Suprapubic skin (tissue), 4 donors: ENCODE measurements around the gene FAM171A1. TPM values are rescaled to one million over a fixed set of nuclear protein-coding genes. Genes with fewer than 3 reads are reported as not detected.

ENCODE experiments used
- DNase-seq, 2 donors: peaks; one replicate each; pipeline ENCODE4 v3.0.0-alpha.2; 2019; ENCODE audit warnings: low spot score in 2 of 2
- H3K27ac ChIP-seq: fragments of 200-600 bp; sonication (generic); one replicate; pipeline ENCODE4 v1.5.1; 2019
- H3K27me3 ChIP-seq: fragments of 200-600 bp; sonication (generic); one replicate; pipeline ENCODE4 v1.5.1; 2019
- H3K36me3 ChIP-seq: fragments of 200-600 bp; sonication (generic); one replicate; pipeline ENCODE4 v1.5.1; 2019
- H3K4me1 ChIP-seq: fragments of 200-600 bp; sonication (generic); one replicate; pipeline ENCODE4 v1.5.1; 2019
- H3K4me3 ChIP-seq: fragments of 200-600 bp; sonication (generic); one replicate; pipeline ENCODE4 v1.5.1; 2019; ENCODE audit warnings: mild to moderate bottlenecking
- H3K9me3 ChIP-seq: fragments of 200-600 bp; sonication (generic); one replicate; pipeline ENCODE4 v1.5.1; 2019
- CTCF ChIP-seq, 2 donors: fragments of 200-600 bp in 1 of 2; fragments of 450-650 bp in 1 of 2; sonication (generic) in 1 of 2; IDR thresholded peaks; one replicate each; pipeline ENCODE4 v1.5.1; 2016 to 2019; ENCODE audit warnings: antibody characterized with exemption in 2 of 2, mild to moderate bottlenecking in 1 of 2, moderate library complexity in 1 of 2
- EP300 ChIP-seq: sonication (generic); formaldehyde crosslinking; IDR thresholded peaks from one replicate; pipeline ENCODE4 v1.6.1; 2017; ENCODE audit warnings: antibody characterized with exemption
- POLR2A ChIP-seq, 2 donors: fragments of 450-650 bp; IDR thresholded peaks; one replicate each; pipeline ENCODE4 v1.6.1; 2017; ENCODE audit warnings: antibody characterized with exemption in 2 of 2, mild to moderate bottlenecking in 2 of 2, moderate library complexity in 2 of 2
- POLR2AphosphoS5 ChIP-seq, 3 donors: sonication (generic); formaldehyde crosslinking; IDR thresholded peaks; one replicate each; pipeline ENCODE4 v1.6.1; 2017; ENCODE audit warnings: antibody characterized with exemption in 3 of 3
- WGBS: methylation state at CpG from one replicate; pipeline ENCODE4 v1.1.5; 2018; 5-methylcytosine and 5-hydroxymethylcytosine counted together
- total RNA-seq, 4 donors: library from RNA; depleted of rRNA; stranded (reverse); fragments of >200 nt; gene quantifications; one replicate each; pipeline ENCODE4 v1.1.0, GENCODE V29; 2016

FAM171A1 gene
- total RNA-seq, 4 donors from 2014 or later, result 2.8 to 7.0 (median 5.9) TPM

GRCh38 chr10:15189133-15189885 lies 181.8 kb downstream of the FAM171A1 start:
- WGBS, result 90% methylated on average over 10 of the region's 11 CpGs
- H3K27me3 ChIP-seq, result no peaks in the 10 kb centered on the region
- no peak overlapping the region for H3K4me3 ChIP-seq
- H3K27ac ChIP-seq, result no peak overlapping the region
- H3K36me3 ChIP-seq, result no peaks in the 10 kb centered on the region
- DNase-seq, result no peak
- no peaks in the 10 kb centered on the region for H3K9me3 ChIP-seq
- no peak for TF ChIP-seq EP300
- TF ChIP-seq CTCF (IDR thresholded peaks at IDR 0.05), result no peak
- TF ChIP-seq POLR2AphosphoS5 (IDR thresholded peaks at IDR 0.05), result no peak
- TF ChIP-seq POLR2A (IDR thresholded peaks at IDR 0.05), result no peak
- no peaks in the 10 kb centered on the region for H3K4me1 ChIP-seq

DNA sequence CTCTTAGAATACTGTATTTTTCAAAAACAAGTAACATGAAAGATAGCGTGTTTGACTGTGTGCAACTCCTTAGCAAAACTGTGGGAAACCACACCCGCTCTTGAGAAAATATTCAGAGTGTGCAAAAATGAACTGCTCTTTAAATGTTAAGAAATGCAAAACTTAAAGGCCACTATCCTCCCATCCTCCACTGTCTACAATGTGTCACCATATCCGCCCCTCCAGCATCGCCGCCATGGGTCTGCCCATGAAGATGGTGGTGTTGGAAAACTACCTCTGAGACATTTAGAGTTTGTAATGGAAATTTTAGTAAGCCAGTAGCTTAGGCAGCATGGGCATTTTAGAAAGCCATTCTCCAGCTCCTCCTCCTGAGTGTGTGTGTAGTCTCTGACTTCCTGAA lies 182.5 kb downstream of the FAM171A1 start:
- H3K4me1 ChIP-seq, result no peaks in the 10 kb centered on the region
- H3K36me3 ChIP-seq, result no peaks in the 10 kb centered on the region
- H3K27me3 ChIP-seq, result no peaks in the 10 kb centered on the region
- no peak overlapping the region for H3K27ac ChIP-seq
- WGBS, result 68% methylated on average over 5 of the region's 5 CpGs
- no peaks in the 10 kb centered on the region for H3K9me3 ChIP-seq
- H3K4me3 ChIP-seq, result no peak overlapping the region
- no peak for TF ChIP-seq POLR2AphosphoS5 (IDR thresholded peaks at IDR 0.05)
- no peak for TF ChIP-seq POLR2A (IDR thresholded peaks at IDR 0.05)
- TF ChIP-seq CTCF (IDR thresholded peaks at IDR 0.05), result no peak
- no peak for TF ChIP-seq EP300
- DNase-seq, result no peak

DNA sequence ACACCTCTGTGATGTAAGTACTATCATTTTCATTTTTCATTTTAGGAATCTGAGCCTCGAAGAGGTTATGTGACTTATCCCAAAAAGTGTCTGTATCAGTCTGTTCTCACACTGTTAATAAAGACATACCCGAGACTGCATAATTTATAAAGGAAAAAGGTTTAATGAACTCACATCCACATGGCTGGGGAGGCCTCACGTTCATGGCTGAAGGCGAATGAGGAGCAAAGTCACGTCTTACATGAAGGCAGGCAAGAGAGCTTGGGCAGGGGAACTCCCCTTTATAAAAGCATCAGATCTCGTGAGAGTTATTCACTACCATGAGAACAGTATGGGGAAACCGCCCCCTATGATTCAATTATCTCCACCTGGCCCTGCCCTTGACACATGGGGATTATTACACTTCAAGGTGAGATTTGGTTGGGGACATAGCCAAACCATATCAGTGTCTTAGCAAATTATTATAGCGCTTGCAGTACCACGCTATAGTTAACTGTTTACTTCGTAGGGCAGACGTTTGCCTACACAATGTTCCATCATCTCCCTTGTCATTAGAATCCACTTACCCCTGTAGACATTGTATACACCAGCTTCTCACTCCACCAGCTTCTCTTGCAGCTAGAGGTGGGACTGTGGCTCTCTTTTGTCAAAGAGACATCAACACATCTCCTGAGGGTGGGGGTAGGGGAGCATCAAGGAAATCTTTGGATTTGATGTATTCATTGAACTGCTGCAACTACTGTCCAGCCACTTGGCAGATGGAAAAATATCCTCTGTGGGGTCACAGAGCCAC lies 187.2 kb downstream of the FAM171A1 start:
- no peaks in the 10 kb centered on the region for H3K9me3 ChIP-seq
- no peak overlapping the region for H3K27ac ChIP-seq
- peaks cover 4% of the 10 kb centered on the region for H3K4me1 ChIP-seq
- no peaks in the 10 kb centered on the region for H3K27me3 ChIP-seq
- 90% methylated on average over 11 of the region's 11 CpGs for WGBS
- peak in 1 of 2 donors; percentile 26 for DNase-seq
- no peaks in the 10 kb centered on the region for H3K36me3 ChIP-seq
- TF ChIP-seq CTCF (IDR thresholded peaks at IDR 0.05) (no peak), POLR2AphosphoS5 (IDR thresholded peaks at IDR 0.05) (no peak), EP300 (no peak), POLR2A (IDR thresholded peaks at IDR 0.05) (no peak)
- H3K4me3 ChIP-seq, result no peak overlapping the region

DNA sequence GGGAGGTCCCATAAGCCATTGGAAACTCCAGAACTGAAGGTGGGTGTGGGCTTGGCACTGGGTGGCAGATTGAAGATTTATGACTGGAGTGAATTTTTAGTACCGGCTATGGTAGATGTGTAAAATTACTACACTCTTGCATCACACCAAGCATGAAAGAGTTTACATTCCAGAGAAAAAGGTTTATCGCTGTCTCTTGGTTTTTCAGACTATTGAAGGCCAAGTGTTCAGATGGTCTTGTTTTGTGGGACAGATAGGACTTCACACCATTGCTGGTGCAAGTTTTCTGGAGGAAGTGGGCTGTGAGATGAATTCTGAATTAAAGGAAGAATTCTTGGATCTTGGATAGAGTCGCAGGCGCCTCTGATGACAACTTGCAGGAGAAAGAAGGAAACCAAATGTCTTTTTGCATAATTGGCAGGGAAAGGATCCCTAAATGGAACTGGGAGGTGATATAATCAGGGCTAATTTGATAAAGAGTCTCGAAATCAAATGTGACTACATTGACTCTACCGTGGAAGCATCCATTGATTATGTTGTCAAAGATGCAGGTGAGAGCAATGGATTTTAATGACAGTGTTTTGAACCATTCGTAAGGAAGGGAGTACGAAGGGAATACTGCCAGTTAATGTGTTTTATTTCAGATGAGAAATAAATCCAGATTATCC lies 188.4 kb downstream of the FAM171A1 start:
- no peak for DNase-seq
- Histone ChIP-seq H3K4me3 (no peak overlapping the region), H3K4me1 (peaks cover 4% of the 10 kb centered on the region), H3K36me3 (no peaks in the 10 kb centered on the region), H3K9me3 (no peaks in the 10 kb centered on the region), H3K27ac (no peak overlapping the region), H3K27me3 (no peaks in the 10 kb centered on the region)
- 33% methylated on average over 8 of the region's 8 CpGs for WGBS
- TF ChIP-seq POLR2AphosphoS5 (IDR thresholded peaks at IDR 0.05) (no peak), EP300 (no peak), POLR2A (IDR thresholded peaks at IDR 0.05) (no peak), CTCF (IDR thresholded peaks at IDR 0.05) (no peak)
